Hippocampal formation (tissue), 2 donors: Measurements from ENCODE around the gene TNPO2.

Source experiments
- DNase-seq, 2 donors: peaks; one replicate each; lab custom pipeline; 2025; lab: John Stamatoyannopoulos, UW

The TNPO2 gene

DNA sequence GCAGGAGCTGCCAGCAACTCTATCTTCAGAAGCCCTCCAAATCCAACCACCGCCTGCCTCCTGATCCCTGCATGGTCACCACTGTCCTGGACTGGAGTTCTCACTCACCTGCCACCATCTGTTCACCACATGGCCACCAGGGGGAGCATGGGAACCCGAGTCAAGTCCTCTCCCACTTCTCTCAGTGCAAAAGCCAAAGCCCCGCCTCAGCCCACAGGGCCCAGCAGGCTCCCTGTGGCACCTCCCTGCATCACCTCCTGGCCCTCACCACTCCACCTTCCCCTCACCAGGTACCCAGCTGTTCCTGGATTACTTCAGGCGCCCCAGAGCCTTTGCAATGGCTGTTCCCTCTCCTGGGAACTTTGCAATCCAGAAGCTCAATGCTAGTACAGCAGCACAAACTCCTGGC is 47.3 kb downstream of the TNPO2 start:
- peak in 1 of 2 donors; percentile 45 for DNase-seq

GRCh38 chr19:12675940-12676339 is 47.8 kb downstream of the TNPO2 start:
- DNase-seq: no peak

- no peak for DNase-seq
These were observed 48.3 kb downstream of the TNPO2 start for GRCh38 chr19:12675399-12675798.

DNA sequence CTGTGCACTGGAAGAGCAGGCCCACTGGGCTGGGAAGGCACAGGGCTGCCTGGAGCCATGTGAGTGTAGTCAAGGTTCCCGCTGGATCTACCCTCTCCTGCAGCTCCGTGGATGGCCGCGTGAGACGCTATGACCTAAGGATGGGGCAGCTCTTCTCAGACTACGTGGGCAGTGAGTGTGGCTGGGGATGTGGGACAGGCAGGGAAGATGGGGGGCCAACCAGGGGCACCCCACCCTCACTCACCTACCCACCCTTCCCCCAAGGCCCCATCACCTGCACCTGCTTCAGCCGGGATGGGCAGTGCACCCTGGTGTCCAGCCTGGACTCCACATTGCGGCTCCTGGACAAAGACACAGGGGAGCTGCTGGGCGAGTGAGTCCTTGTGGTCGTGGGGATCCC is 51.0 kb downstream of the TNPO2 start:
- DNase-seq: no peak

- no peak for DNase-seq
These were observed 53.4 kb downstream of the TNPO2 start for GRCh38 chr19:12670159-12670928.

GRCh38 chr19:12669270-12670158 is 54.2 kb downstream of the TNPO2 start:
- DNase-seq: peak; percentile 72 to 95

- DNase-seq: no peak
These were observed 54.8 kb downstream of the TNPO2 start for GRCh38 chr19:12668932-12669269.

DNA sequence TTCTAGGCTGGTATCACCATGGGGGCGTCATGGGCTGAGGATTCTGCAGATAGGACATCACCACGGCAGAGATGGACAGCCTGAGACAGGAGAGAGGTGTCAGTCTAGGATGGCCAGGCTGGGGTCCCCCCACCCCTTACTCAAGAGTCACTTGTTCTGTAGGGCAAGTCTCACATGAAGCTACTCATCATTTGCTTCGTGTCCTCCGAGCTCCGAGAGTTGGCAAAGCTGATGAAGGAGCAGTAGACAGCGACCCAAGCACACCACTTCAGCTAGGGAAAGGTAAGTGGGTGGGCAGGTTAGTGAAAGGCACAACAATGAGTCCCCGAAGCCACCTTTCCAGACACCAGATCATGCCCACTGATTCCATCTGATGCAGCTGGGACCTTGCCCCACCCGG is 55.4 kb downstream of the TNPO2 start:
- DNase-seq: no peak

DNA sequence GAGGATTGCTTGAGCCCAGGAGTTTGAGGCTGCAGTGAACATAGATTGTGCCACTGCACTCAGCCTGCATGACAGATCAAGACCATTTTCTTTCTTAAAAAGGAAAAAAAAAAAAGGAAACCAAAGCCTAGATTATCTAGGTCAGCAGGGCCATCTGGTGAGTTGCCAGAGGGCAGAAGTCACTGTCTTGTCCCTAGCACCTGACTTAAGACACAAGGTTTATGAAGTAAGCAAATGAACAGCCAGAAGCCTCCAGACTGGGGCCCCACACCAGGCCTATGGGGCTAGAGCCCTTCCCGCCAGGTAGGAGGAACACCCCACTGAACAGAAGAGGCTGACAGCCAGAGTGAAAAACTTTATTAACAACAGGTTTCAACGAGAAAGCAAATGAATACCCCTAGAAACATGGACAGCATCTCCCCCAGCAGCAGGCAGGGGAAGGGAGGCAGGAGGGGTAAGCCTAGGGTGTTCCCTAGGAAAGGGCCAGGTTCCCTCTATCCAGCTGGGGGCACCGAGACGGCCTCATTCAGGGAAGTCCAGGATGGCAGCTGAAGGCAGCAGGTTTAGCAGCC is 55.9 kb downstream of the TNPO2 start:
- DNase-seq: no peak

DNA sequence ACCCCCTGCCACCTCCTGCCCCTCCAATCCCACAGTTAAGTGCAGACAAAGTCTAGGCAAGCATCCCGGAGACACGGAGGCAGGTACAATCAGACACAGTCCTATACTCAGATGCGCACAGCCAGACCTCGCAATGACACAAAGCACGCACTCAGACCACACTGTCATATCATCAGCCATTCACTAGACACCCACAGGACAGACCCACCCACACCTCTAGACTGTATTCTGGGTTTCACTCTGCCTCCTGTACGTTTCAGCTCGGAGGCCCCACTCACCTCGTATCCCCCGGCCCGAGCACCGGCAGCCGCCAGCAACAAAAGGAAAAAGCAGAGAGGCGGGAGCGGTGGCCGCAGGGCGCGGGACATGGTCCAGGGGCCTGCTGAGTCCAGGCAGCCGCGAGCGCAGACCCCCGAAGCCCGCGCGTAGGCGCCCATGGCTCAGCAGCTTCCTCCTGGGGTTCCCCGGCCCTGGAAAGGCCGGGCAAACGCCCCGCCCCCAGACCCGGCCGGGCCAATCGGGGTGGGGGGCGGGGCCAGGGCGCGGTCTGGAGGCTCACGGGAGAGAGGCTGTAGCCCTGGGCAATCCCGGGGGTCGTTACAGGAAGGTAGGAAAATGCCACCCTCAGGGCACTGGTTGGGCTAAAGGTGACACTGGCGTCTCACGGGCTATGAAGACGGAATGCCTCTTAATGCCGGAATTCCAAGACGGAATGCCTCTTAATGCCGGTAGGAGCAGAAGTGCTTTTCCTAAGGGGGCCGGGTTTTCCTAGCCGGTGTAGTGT is 57.3 kb downstream of the TNPO2 start, which contains the start of the genes MAN2B1 and WDR83:
Gene MAN2B1, minus strand, starts transcription at position 478 of the 784 bp plus-strand sequence. Its CDS starts 41 bp downstream, at position 437.
Gene WDR83, plus strand, starts transcription at position 543 of the 784 bp plus-strand sequence. CDS start 2,984 bp downstream, outside the sequence.
- DNase-seq: peak; percentile 57 to 68

- DNase-seq: no peak
These were observed 58.0 kb downstream of the TNPO2 start for GRCh38 chr19:12665671-12666264.

GRCh38 chr19:12665281-12665573 is 58.5 kb downstream of the TNPO2 start:
- DNase-seq: peak; percentile 12 to 42

- DNase-seq: no peak
These were observed 59.1 kb downstream of the TNPO2 start for GRCh38 chr19:12664406-12665280.

GRCh38 chr19:12660980-12661379 is 62.8 kb downstream of the TNPO2 start:
- peak; percentile 12 to 13 for DNase-seq

- DNase-seq: no peak
These were observed 65.8 kb downstream of the TNPO2 start for GRCh38 chr19:12657966-12658365.

GRCh38 chr19:12656899-12657571 is 66.7 kb downstream of the TNPO2 start:
- DNase-seq: no peak

DNA sequence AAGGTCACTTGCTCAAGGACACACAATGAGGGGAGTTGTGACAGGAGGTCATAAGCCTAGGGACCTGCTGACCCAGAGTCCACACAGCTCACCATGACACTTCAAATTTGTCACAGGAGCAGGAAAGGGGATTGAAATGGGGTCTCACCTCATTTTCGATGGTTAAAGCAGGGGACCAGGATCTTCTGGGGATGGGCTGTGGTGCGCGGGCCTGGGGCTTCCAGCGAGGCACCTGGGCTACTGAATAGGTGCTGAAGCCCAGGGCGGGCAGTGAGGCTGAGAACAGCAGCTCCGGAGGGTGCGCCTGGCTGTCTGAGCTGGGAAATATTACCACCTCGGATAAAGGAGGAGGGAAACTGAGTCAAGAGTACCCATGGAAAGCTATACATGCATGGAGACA is 68.2 kb downstream of the TNPO2 start:
- DNase-seq: no peak

- DNase-seq: no peak
These were observed 71.5 kb downstream of the TNPO2 start for GRCh38 chr19:12652219-12652618.

GRCh38 chr19:12649941-12650340 is 73.8 kb downstream of the TNPO2 start:
- DNase-seq: no peak
